HAP-1 (cell line): ENCODE measurements around the gene NCKAP5.

Experiments used
- DNase-seq, 2 experiments: peaks; one replicate each; pipeline ENCODE4 v3.0.0-alpha.2; 2016 to 2020; ENCODE audit warnings: low spot score in 2 of 2
- H3K27me3 ChIP-seq: fragments of 250-450 bp; sonication (Bioruptor Pico); 2 replicates; pipeline ENCODE4 v1.5.1; 2020; ENCODE audit warnings: low read depth, mild to moderate bottlenecking, moderate library complexity
- H3K36me3 ChIP-seq: fragments of 250-450 bp; sonication (Bioruptor Pico); replicated peaks from 2 replicates; pipeline ENCODE4 v1.5.1; 2020; ENCODE audit warnings: mild to moderate bottlenecking
- H3K4me1 ChIP-seq: fragments of 250-450 bp; sonication (Bioruptor Pico); 2 replicates; pipeline ENCODE4 v1.5.1; 2020; ENCODE audit warnings: mild to moderate bottlenecking
- H3K4me3 ChIP-seq: fragments of 250-450 bp; sonication (Bioruptor Pico); 2 replicates; pipeline ENCODE4 v1.5.1; 2020; ENCODE audit warnings: mild to moderate bottlenecking, moderate library complexity
- H3K9me3 ChIP-seq: fragments of 250-450 bp; sonication (Bioruptor Pico); 2 replicates; pipeline ENCODE4 v1.5.1; 2020; ENCODE audit warnings: mild to moderate bottlenecking, moderate library complexity
- in situ Hi-C: fragments of 300-500 bp; cut with MboI; formaldehyde crosslinking; loops from 3 replicates; pipeline ENCODE4 v1.14.3; 2020; ENCODE audit warnings: low sequenced_read_pairs, inconsistent platforms, mixed read lengths

Gene NCKAP5

DNA sequence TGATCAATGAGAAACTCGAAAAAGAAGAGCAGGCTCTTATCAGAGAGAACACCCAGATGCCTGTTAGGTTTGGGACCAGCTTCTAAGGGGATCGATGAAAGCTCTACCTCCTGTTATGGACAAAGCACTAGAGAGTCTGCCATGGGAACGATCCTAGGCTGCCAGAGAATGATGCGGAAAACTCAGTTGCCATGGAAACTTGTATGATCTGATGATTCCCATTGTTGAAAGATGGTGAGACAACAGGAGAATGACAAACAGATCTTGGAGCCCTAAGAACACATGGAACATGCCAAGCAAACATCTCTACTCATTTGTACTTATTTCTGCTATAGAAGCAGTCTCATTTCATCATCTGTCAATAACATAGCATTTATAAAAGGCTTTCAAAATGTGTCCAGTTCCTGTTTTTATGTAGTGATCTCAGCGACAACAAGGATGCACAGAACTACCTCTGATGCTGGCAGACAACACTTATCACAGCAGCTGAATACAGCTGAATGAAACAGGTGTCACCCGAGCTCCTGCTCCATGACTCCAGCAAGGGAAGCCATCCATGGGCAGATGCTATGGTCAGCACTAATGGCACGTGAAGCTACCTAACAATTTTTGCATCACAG lies 59.6 kb downstream of the NCKAP5 start:
- DNase-seq: no peak
- Histone ChIP-seq H3K9me3 (no peaks in the 10 kb centered on the region), H3K4me1 (no peaks in the 10 kb centered on the region), H3K36me3 (no peaks in the 10 kb centered on the region), H3K27me3 (no peaks in the 10 kb centered on the region), H3K4me3 (no peak overlapping the region)
- in situ Hi-C loops: no loop called here

DNA sequence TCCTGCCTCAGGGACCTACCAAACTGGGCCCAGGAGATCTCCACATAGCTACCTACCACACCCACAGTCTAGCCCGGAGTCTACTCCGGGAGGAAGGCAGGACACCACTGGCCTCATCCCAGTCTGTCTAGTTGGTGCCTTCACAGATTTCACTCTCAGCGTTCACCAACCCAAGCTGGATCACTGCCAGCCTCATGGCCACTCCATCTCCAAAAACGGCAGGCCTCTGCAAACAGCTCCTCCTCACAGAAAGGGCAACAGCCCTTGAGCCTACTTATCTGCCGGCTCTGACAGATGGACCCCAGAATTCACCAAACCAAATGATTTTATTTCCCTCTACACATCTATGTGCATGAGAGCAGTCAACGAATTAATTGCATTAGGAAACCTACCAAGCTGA lies 61.3 kb downstream of the NCKAP5 start:
- Histone ChIP-seq H3K27me3 (no peaks in the 10 kb centered on the region), H3K9me3 (no peaks in the 10 kb centered on the region), H3K4me1 (no peaks in the 10 kb centered on the region), H3K36me3 (no peaks in the 10 kb centered on the region), H3K4me3 (no peak overlapping the region)
- DNase-seq: no peak
- in situ Hi-C loops: no loop called here

DNA sequence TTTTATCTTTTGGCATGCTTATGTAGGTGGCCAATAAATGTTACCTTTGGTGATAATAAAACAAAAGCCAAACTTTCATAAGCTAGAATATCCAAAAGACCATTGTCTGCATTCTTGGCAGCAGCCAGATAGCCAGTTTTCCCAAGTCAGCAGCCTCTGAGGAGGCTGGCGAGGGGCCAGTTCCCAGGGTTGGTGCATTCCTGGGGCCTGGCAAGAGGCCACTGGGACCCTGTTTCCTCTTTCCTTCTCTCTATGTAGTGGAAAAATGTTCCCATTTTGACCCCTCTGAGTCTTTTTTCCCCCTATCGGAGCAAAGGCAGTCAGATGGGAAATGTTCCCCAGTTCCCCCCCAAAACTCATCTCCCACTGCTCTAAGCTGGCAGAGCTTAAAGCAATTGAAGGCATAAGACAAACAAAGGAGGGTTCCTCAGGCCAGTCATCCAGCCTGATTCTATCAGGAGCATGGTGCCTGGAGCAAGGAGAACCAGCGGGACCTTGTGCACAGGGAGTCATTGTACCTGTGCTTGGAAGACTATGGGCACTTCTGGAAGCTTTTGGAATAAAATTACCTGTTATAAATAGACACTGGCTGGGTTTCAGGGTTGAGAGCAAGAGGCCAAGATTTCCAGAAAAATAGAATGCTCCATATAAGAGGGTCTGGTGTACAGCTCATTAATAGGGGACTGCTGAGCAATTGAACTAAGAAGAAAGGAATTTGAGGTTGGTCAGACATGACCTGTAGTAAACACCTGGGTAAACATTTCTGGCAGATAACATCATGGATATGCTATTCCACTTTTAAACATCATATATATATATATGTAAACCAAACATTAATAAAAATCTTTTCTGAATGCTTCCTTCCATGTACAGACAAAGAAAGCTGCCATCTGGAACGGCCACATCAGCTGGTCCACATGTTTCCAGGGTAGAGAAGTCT lies 63.4 kb downstream of the NCKAP5 start:
- H3K36me3 ChIP-seq: no peaks in the 10 kb centered on the region
- no peak overlapping the region for H3K4me3 ChIP-seq
- H3K9me3 ChIP-seq: no peaks in the 10 kb centered on the region
- in situ Hi-C loops: no loop called here
- DNase-seq: no peak
- H3K4me1 ChIP-seq: no peaks in the 10 kb centered on the region
- H3K27me3 ChIP-seq: no peaks in the 10 kb centered on the region

DNA sequence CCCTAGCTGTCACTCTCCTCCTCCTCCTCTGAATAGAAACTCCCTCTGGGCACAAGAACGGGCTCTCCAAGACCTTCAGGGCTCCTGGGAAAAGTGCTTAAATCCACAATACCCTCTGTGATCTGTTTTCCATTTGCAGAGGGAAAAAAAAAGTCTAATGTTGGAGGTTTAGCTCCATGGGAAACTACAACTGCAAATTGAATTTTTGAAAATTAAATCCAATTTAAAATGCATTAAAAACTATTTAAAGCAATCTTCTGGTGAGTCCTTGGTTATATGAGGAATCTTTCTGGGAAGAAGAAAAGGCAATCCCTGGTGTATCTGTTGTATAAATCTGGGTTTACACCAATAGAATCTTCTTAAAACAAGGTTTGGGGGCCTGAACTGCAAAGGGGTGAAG lies 64.3 kb downstream of the NCKAP5 start:
- in situ Hi-C loops: no loop called here
- Histone ChIP-seq H3K9me3 (no peaks in the 10 kb centered on the region), H3K4me3 (no peak overlapping the region), H3K36me3 (no peaks in the 10 kb centered on the region), H3K27me3 (no peaks in the 10 kb centered on the region), H3K4me1 (no peaks in the 10 kb centered on the region)
- no peak for DNase-seq

DNA sequence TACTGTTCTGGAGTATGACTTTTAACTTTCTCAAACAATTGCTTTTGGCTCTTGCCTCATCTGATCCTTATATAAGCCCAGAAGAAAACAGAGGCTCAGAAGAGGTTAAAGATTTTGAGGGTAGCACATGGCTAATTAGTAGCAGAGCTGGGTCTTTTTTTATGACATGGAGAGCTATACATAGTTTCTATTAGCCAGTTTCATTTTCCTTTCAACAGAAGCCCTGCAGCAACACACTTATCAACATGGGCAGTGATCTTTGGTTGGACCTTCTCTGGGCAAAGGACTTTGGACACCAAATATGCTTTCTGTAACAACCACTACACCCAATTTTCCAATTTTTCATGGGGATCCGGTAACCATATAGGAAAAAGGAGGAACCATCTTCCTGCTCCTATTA lies 64.9 kb downstream of the NCKAP5 start:
- no peak for DNase-seq
- Histone ChIP-seq H3K27me3 (peaks cover 3% of the 10 kb centered on the region; the same call in 1 of the 2 replicates), H3K36me3 (no peaks in the 10 kb centered on the region), H3K4me3 (no peak overlapping the region), H3K9me3 (no peaks in the 10 kb centered on the region), H3K4me1 (no peaks in the 10 kb centered on the region)
- in situ Hi-C loops: no loop called here

DNA sequence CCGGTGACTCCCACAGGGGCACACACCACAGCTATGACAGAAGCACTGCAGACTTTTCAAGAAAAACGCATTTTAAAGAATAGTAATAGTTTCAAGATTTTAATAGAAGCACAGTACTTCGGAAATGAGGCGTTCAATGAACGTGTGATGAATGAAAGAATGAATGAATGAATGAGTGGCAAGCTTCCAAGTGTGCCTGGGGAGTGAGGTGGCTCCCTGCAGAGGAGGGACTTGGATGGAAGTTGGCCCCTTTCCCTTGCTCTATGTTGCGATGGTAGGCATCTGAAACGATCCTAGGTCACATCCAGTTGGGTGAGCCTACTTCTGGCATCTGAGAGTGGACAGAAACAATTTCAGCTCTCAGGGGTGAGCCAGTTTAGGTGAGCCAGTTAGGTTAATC lies 65.6 kb downstream of the NCKAP5 start:
- no peak for DNase-seq
- Histone ChIP-seq H3K4me1 (no peaks in the 10 kb centered on the region), H3K4me3 (no peak overlapping the region), H3K27me3 (peaks cover 5% of the 10 kb centered on the region), H3K9me3 (no peaks in the 10 kb centered on the region), H3K36me3 (no peaks in the 10 kb centered on the region)
- in situ Hi-C loops: no loop called here

DNA sequence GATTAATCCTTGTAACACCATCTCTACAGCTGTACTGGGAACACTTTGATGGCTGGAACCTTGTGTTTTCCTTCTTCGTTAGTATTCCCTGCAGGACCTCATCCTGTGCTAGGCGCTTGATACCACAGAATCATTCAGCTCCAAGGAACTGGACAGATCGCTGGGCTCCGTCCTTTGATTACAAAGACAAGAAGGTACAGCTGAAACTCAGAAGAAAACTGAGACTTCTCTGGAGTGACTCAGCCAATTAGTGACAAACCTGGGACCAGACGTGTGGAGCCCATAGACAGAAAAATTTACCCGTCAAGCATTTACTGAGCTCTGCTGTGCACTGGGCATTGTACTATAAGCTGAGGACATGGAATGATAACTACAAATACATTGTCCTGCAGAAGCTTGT lies 67.3 kb downstream of the NCKAP5 start:
- in situ Hi-C loops: no loop called here
- no peak for DNase-seq
- Histone ChIP-seq H3K4me1 (no peaks in the 10 kb centered on the region), H3K9me3 (no peaks in the 10 kb centered on the region), H3K27me3 (peaks cover 15% of the 10 kb centered on the region), H3K36me3 (no peaks in the 10 kb centered on the region), H3K4me3 (no peak overlapping the region)

DNA sequence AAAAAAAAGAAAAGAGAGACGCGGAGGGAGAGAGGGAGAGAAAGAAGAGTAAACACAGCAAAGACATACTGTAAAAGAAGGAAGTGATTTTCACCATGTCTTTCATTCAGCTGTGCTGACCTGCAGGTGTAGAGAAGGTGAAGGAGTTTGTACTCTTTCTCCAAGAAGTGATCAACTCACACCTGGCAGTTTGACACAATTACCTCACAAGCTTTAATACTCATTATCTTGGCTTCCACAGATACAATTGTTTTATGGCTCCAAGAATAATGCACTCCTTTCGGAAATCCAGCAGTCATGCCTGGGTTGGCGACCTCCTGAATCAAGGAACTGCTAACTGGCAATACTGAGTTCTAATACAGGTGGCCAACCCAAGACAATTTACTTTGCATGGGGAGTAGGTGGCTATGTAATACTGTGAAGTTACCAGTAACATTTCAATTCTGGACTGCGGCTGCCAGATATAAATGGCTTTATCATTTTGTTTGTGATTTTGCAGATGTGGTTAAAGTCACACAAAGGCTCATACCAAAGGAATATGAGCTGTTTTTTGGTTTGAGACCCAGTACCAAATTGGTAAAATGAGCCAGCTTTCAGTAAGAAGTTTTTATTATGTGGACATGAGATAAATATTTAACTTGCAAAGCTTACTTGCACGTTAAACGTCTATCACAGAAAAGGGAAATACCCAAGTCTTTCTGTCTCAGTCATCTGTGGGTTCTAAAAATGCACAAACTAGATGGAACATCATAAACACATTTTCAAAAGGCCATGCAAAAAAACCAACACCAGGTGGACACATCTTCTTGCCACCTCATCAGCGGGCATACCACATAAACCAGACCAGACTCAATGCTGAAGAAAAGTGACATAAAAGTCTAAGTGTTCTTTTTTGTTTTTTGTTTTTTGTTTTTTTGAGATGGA lies 69.3 kb downstream of the NCKAP5 start:
- no peak for DNase-seq
- Histone ChIP-seq H3K36me3 (no peaks in the 10 kb centered on the region), H3K4me1 (no peaks in the 10 kb centered on the region), H3K27me3 (peaks cover 15% of the 10 kb centered on the region), H3K9me3 (no peaks in the 10 kb centered on the region), H3K4me3 (no peak overlapping the region)
- in situ Hi-C loops: no loop called here

DNA sequence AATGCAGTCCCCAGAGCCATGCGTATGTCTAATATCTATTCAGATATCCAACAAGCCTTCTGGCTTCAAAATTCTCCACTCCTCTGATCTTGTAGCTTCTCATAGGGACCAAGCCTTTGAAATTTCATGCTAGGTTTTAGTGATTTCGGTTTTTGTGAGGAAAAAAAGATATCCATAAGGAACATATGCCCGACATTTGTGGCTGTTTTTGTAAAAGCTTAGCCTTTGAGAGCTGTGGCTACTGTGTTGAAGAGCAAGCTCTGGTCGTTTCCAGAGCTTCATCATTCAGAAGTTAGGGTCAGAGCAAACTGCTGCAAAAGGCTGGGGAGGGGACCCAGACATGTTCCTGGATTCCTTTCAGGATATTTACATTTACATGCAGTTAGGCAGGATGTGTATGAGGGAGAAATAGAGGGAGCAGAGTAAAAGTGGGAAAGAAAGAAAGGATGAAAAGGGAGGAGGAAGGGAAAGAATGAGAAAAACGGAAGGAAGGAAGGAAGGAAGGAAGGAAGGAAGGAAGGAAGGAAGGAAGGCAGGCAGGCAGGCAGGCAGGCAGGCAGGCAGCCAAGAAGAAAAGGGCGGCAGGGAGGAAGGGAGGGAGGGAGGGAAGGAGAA lies 70.2 kb downstream of the NCKAP5 start:
- Histone ChIP-seq H3K27me3 (peaks cover 15% of the 10 kb centered on the region), H3K4me1 (no peaks in the 10 kb centered on the region), H3K9me3 (no peaks in the 10 kb centered on the region), H3K4me3 (no peak overlapping the region), H3K36me3 (no peaks in the 10 kb centered on the region)
- no peak for DNase-seq
- in situ Hi-C loops: no loop called here

DNA sequence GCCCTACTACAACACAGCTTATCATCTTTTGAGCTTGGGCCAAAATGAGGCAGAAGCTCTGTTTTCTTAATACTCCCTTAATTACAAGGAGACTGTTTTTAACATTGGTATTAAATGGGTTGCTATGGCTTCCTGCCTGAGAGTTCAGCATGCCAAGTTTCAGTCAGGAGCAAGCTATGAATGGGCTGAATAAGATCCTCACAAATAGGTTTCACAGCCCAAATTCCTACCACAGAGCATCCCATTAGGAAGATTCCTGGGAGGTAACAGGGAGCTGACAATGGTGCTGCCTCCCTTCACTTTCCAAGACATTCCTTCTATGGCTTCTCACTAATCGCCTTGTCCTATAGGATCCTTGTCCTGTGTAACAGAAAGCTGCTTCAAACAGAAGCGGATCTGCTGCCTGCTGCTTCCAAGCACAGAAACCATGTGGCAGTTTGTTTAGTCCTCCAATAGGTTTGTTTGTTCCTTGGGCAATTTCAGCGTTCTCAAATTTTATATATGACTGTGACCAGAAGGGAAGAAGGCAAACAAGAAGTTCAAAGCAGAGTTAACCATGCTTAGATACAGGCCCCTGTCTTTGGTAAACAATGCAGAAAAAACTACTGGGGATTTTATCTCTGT lies 70.9 kb downstream of the NCKAP5 start:
- Histone ChIP-seq H3K4me3 (no peak overlapping the region), H3K27me3 (peaks cover 15% of the 10 kb centered on the region), H3K36me3 (no peaks in the 10 kb centered on the region), H3K9me3 (no peaks in the 10 kb centered on the region), H3K4me1 (no peaks in the 10 kb centered on the region)
- no peak for DNase-seq
- in situ Hi-C loops: no loop called here

DNA sequence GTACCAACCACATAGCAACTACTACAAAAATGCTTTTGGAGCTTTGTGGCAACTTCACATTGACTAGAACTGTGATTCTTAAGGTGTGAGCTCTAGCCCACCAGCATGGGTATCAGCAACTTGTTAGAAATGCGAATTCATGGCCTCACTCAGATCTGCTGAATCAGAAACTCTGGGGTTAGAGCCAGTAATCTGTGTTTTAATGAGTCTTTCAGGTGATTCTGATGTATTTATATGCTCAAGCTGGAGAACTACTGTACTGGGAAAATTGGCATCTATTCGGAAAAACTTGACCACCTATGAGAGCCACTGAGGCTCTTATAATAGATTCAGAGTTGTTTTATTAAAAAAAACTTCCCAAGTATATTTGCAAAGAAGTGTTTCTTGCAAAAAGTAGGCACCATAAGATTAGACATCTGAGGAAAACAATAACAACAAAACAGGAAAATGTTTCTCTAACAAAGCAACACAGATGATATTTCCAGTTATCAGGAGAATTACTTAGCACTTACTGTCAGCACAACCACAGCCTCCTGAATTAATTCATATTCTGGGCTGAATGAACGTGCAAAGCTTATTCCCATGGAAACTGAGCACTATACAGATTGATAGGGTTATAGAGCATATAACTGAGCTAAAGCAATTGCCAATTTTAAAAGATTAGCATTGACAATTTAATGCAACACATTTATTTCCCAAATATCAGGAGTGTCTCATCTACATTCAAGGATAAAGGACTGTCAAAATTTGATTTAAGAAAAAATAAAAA lies 71.6 kb downstream of the NCKAP5 start:
- no peaks in the 10 kb centered on the region for H3K9me3 ChIP-seq
- no peak for DNase-seq
- no peaks in the 10 kb centered on the region for H3K36me3 ChIP-seq
- in situ Hi-C loops: no loop called here
- no peak overlapping the region for H3K4me3 ChIP-seq
- peaks cover 15% of the 10 kb centered on the region for H3K27me3 ChIP-seq
- H3K4me1 ChIP-seq: no peaks in the 10 kb centered on the region

DNA sequence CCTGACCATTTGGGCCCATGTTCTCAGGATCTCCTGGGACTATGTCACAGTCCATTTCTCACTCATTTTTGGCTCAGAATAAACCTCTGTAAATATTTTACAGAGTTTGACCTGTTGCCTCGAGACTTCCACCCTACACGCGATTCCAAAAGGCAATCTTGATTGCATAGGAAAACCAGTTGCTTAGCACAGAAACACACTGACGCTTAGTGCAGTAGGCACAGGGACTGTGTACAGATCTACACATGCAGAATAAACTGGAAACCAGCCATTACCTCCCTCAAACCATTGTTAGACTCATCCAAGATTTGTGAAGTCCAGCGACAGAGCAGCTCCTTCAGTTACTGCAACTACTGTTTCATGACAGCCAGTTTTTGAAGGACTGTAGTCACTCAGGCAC lies 73.0 kb downstream of the NCKAP5 start:
- Histone ChIP-seq H3K36me3 (no peaks in the 10 kb centered on the region), H3K9me3 (no peaks in the 10 kb centered on the region), H3K4me3 (no peak overlapping the region), H3K27me3 (peaks cover 15% of the 10 kb centered on the region), H3K4me1 (no peaks in the 10 kb centered on the region)
- no peak for DNase-seq
- in situ Hi-C loops: no loop called here
